GM18511 (cell line): ENCODE data around the gene DHX57.

ENCODE experiments used
- ATAC-seq: cut with Tn5 transposase; IDR thresholded peaks from one replicate; pipeline ENCODE4 v1.9.1; 2021; ENCODE audit warnings: mild to moderate bottlenecking, moderate library complexity; ENCODE audit not compliant: unreplicated experiment

Gene DHX57

DNA sequence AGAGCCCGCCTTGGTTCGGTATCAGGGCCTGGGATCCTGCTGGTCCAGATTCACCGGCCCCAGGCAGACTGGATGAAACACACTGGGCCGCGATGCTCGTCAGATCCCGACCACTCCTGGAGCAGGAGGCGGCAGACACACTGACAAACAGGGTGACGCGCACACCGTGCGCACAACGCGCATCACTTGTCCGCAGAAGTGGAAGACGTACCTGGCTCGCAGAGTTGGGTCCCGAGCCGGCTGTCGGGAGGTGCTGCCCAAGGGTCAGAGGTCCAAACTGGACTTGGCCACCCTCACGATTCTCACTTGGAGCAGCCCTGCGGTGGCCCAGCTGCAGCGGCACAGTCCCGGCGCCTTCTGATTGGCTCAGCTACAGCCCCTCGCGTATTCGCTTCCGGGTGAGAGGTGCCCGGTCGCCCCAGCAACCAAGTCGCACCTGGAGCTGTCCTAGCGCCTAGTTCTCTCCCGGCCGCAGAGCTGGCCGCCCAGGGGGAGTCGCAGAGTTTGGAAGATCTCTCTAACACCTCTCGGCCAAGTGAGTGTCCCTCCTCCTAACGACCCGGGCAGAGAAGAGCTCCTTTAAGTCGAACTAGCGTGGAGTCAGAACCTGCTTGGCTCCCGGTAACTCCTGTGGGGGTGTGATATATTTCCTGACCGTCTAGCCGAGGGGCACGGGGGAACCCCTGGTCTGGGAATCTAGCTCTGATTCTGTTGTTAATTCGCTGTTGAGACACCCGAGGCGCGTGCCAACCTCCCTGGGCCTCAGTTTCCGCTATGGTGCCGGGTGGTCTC, at the start of gene DHX57, which contains the start of gene MORN2:
TSS of gene DHX57 (minus strand) at position 359 of the 792 bp plus-strand sequence. CDS start 7,529 bp downstream, outside the sequence.
TSS of gene MORN2 (plus strand) at position 401 of the 792 bp plus-strand sequence.
- peak; percentile 100 for ATAC-seq

- ATAC-seq, result no peak
Measured at GRCh38 chr2:38922902-38923301, 47.2 kb upstream of the DHX57 start.

- ATAC-seq, result no peak
Measured at GRCh38 chr2:38922389-38922788, 46.7 kb upstream of the DHX57 start.

DNA sequence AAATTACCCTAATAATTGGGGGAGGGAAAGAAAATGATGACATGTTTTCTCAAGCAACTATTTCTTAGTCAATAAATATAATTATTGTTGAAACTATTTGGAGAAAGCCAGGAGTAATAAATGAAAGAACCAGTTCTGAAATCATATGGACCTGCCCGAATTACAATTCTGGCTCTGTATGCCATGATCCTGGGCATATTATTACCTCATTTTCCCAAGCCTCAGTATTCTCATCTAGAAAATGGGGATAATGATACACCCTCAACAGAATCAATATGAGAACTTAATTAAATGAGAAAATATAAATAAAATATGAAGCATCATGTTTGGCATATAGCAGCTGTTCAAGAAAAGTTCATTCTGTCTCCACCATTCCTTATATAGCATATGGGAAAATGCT, 36.9 kb upstream of the DHX57 start:
- no peak for ATAC-seq

DNA sequence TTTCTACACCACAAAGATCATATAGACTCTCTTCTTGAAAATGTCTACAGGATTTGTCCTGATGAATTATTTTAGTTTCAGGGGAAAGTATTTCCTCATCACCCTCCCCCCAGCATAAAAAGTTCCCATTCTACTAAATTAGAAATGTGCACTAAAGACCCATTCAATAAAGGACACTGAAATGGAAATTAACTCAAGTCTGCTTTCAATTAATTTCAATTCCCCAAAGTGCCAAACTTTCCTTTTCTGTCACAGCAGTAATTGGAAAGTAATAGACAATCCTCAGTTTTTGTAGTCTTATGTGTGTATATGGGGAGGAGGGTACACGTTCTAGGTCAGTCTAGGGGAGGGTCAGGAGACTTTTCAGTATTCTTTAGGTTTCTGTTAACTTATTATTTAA, 35.5 kb upstream of the DHX57 start:
- no peak for ATAC-seq

- ATAC-seq, result no peak
Measured at GRCh38 chr2:38909872-38910271, 34.1 kb upstream of the DHX57 start.

DNA sequence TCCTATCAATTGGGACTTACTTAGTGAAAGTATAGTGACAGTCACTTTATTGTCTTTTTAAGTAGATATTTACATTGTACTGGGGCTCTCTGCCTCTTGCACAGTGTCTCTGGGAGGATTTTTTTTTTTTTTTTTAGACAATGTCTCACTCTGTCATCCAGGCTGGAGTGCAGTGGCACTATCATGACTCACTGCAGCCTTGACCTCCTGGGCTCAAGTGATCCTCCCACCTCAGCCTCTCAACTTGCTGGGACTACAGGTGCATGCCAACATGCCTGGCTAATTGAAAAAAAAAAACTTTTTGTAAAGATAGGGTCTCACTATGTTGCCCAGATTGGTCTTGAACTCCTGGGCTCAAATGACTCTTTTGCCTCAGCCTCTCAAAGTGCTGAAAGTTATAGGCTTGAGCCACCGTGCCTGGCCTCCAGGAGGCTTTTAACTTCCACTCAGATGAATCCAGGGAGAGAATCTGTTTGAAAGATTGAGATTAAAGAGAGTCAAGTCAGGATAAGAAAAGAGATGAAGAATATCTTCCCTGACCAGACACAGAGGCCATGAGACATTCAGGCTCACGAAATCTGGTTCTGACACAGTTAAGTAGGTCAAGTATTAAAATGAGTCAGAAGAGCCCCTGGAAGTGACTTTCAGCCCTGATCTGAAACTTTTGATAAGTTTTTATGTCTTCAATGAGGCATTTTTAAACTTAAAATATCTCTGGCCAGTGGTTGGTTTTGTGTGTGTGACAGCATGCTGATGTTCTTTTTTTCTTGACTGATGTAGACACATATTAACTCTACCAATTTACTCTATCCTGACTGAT, 32.2 kb upstream of the DHX57 start:
- peak; percentile 92 for ATAC-seq

DNA sequence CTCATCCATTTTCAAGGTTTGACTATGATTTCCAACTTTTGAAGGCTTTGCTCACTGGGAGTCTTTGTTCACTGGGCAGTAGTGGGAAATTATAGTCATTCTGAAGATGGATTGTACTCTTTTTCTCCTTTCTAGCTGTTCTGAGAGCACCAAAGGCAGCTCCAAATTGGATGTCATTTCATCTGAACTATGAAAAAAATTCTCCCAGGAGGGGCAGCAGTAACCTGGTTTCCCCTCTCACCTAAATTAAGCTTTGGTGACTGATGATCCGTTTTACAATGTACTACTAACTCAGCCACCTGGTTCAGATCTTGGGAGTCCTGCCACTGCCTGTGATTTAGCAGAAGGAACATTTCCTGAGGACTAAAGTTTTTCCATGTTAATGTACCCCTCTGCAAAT, 31.5 kb upstream of the DHX57 start:
- no peak for ATAC-seq

- no peak for ATAC-seq
Measured at GRCh38 chr2:38905251-38905650, 29.5 kb upstream of the DHX57 start.

GRCh38 chr2:38900726-38901125, 25.0 kb upstream of the DHX57 start:
- ATAC-seq, result no peak

GRCh38 chr2:38898256-38898655, 22.5 kb upstream of the DHX57 start:
- ATAC-seq, result no peak

- ATAC-seq, result no peak
Measured at GRCh38 chr2:38892819-38893218, 17.1 kb upstream of the DHX57 start.

- no peak for ATAC-seq
Measured at GRCh38 chr2:38889575-38889974, 13.8 kb upstream of the DHX57 start, which contains the start of gene ARHGEF33. TSS of gene ARHGEF33 (plus strand) at chr2:38889875. CDS start at chr2:38919448, 29,573 bp downstream.

DNA sequence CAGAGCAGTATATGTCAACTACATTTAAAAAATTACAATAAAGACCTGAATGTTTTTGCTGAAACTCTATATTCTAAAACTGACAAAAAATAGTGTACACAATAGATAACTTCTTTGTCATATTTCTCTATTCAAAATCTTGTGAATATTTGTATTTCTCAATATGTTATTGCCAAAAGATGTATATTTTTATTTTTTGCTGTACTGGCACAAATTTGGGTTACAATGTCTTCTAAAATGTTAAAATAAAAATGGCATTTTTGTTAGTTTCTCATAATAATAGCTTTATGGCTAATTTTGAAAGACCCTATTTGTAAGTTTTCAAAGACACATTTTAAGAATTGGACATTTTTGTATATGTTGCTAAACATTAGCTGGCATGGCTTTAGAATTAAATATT, 13.3 kb upstream of the DHX57 start:
- ATAC-seq, result no peak

DNA sequence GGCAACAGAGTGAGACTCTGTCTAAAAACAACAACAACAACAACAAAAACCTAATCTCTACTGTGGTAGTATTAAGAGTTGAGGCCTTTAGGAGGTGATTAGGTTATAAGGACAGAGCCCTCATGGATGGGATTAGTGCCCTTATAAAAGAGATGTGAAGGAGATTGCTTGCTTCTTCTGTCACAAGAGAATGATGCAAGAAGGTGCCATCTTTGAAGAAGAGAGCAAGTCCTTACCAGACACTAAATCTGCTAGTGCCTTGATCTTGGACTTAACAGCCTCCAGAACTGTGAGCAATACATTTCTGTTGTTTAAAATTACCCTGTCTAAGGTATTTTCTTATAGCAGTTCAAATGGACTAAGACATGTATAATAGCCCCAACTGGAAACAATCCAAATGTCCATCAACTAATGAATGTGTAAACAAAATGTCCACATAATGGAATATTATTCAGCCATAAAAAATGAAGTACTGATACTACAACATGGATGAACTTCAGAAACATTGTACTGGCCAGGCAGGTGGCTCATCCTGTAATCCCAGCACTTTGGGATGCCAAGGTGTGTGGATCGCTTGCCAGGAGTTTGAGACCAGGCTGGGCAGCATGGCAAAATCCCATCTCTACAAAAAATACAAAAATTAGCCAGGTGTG, 12.3 kb upstream of the DHX57 start:
- ATAC-seq, result no peak

DNA sequence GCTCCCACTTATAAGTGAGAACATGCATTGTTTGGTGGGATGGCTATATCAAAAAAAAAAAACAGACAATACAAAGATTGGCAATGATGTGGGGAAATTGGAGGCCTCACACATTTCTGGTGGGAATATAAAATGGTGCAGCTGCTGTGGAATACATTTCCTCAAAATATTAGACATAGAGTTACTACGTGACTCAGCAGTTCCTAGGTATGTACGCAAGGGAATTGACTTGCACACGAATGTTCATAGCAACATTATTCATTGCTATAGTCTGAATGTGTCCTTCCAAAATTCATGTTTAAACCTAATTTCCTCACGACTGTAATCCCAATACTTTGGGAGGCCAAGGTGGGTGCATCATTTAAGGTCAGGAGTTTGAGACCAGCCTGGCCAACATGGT, 11.6 kb upstream of the DHX57 start:
- no peak for ATAC-seq

- ATAC-seq, result no peak
Measured at GRCh38 chr2:38886063-38886462, 10.3 kb upstream of the DHX57 start.

- no peak for ATAC-seq
Measured at GRCh38 chr2:38876407-38876806, 673 bp upstream of the DHX57 start.

DNA sequence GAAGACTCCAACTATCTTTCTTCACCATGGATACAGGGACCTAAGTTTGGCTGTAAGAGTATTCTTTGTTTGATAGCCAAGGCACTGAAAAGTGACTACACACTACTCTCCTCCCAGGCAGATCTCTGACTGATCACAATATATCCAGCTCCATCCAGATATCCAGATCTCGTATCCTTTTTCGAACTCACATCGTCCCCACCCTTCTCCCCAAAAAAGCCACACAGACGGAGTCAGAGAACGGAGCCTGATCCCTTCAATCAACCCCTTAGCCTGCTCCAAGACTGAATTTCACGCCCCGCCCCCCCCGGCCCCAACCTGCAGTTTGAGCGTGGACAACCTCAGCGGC, 533 bp downstream of the DHX57 start:
- peak; percentile 7 for ATAC-seq

DNA sequence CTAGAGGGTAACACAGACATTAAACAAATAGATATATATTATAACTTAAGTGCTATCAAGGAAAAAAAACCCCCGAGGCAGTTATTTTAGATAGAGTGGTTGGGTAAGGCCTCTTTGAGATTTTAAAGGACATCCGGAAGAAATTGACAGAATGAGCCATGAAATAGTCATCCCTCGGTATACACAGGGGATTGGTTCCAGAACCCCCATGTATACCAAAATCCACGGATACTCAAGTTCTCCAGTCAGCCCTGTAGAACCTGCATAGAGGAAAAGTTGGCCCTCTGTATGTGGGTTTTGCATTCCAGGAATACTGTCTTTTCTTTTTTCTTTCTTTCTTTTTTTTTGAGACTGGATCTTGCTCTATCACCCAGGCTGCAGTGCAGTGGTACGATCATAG, 2.0 kb downstream of the DHX57 start:
- ATAC-seq, result no peak

DNA sequence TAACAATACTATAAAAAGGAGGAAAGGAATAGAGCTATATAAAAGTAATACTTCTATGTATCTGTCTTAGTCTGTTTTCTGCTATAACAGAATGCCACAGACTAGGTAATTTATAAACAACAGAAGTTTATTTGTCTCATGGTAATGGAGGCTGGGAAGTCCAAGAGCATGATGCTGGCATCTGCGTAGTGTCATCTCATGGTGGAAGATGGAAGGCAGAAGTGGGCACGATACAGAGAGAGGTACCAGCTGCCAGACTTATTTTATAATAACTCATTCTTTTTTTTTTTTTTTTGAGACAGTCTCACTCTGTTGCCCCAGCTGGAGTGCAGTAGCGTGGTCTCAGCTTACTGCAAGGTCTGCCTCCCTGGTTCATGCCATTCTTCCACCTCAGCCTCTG, 4.3 kb downstream of the DHX57 start:
- ATAC-seq, result no peak
